OCI-LY3 (cell line): ENCODE results near the gene COX7A2.

Experiments
- EZH2phosphoT487 ChIP-seq: fragments of 200-600 bp; shearing (Covaris generic); IDR thresholded peaks from 2 replicates; pipeline ENCODE4 v1.6.1; 2018; ENCODE audit warnings: antibody characterized with exemption, mixed run types, low read depth
- TF ChIP-seq, protein P1 (sequence below): fragments of 200-600, 300-600 bp; sonication (generic); IDR thresholded peaks from 2 replicates; pipeline ENCODE4 v1.5.1; 2014; ENCODE audit warnings: antibody characterized with exemption, low read length, low read depth

DNA sequence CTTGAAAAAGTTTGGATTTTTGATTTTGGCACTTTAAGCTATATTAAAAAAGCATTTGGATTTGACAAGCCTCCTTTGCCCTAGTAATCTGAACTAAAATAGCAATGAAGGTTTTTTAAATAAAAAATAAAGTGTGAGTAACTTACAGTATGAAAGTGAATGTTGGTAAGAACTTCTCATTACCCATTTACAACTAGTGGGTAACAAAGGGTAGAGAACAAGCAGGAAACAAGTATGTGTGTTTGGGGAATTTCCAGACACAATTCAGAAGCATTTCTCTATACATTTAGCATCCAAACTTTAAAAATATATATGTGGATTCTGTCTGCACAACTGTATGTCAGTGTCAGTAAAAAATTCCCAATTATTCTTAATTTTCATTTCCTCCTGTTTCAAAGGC, 38.1 kb upstream of the COX7A2 start:
- TF ChIP-seq, protein P1, sequence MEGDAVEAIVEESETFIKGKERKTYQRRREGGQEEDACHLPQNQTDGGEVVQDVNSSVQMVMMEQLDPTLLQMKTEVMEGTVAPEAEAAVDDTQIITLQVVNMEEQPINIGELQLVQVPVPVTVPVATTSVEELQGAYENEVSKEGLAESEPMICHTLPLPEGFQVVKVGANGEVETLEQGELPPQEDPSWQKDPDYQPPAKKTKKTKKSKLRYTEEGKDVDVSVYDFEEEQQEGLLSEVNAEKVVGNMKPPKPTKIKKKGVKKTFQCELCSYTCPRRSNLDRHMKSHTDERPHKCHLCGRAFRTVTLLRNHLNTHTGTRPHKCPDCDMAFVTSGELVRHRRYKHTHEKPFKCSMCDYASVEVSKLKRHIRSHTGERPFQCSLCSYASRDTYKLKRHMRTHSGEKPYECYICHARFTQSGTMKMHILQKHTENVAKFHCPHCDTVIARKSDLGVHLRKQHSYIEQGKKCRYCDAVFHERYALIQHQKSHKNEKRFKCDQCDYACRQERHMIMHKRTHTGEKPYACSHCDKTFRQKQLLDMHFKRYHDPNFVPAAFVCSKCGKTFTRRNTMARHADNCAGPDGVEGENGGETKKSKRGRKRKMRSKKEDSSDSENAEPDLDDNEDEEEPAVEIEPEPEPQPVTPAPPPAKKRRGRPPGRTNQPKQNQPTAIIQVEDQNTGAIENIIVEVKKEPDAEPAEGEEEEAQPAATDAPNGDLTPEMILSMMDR: no peak
- TF ChIP-seq EZH2phosphoT487: no peak
